HepG2 (cell line): ENCODE results near the gene CEP43. TPM values are rescaled to one million over a fixed set of nuclear protein-coding genes. Genes with fewer than 3 reads are reported as not detected.

Experiments used
- ADNP ChIP-seq: sonication (generic); formaldehyde crosslinking; IDR thresholded peaks from 2 replicates; pipeline ENCODE4 v1.4.0; 2020; ENCODE audit warnings: missing genetic modification reagents
- AKAP8 ChIP-seq: sonication (generic); formaldehyde crosslinking; IDR thresholded peaks from 2 replicates; pipeline ENCODE4 v1.5.1; 2020; ENCODE audit warnings: mild to moderate bottlenecking, missing genetic modification reagents
- ATF7-NPFF ChIP-seq: sonication (generic); formaldehyde crosslinking; IDR thresholded peaks from 2 replicates; pipeline ENCODE4 v1.8.1; 2023; ENCODE audit warnings: mild to moderate bottlenecking, low read depth, missing genetic modification reagents, moderate library complexity
- ELK4 ChIP-seq: sonication (generic); formaldehyde crosslinking; IDR thresholded peaks from 2 replicates; pipeline ENCODE4 v1.9.0; 2021; ENCODE audit warnings: missing genetic modification reagents, borderline replicate concordance
- HDAC1 ChIP-seq: sonication (generic); formaldehyde crosslinking; IDR thresholded peaks from 2 replicates; pipeline ENCODE4 v1.5.1; 2020; ENCODE audit warnings: mild to moderate bottlenecking, missing genetic modification reagents
- IRF2 ChIP-seq: IDR thresholded peaks from 2 replicates; pipeline ENCODE4 v1.6.1; 2018; ENCODE audit warnings: missing genetic modification reagents, missing compliant biosample characterization
- KAT8 ChIP-seq: IDR thresholded peaks from 2 replicates; pipeline ENCODE4 v1.6.1; 2016; ENCODE audit warnings: missing genetic modification reagents, missing compliant biosample characterization
- MYC ChIP-seq: sonication (generic); formaldehyde crosslinking; IDR thresholded peaks from 2 replicates; pipeline ENCODE4 v1.9.0; 2021; ENCODE audit warnings: missing genetic modification reagents, borderline replicate concordance
- NFKB2 ChIP-seq: sonication (generic); formaldehyde crosslinking; IDR thresholded peaks from 2 replicates; pipeline ENCODE4 v1.4.0; 2020; ENCODE audit warnings: missing genetic modification reagents, borderline replicate concordance
- PBX3 ChIP-seq: sonication (generic); formaldehyde crosslinking; IDR thresholded peaks from 2 replicates; pipeline ENCODE4 v1.8.1; 2023; ENCODE audit warnings: missing genetic modification reagents, inconsistent platforms, borderline replicate concordance
- PHF8 ChIP-seq: sonication (generic); formaldehyde crosslinking; IDR thresholded peaks from 2 replicates; pipeline ENCODE4 v1.5.0; 2020; ENCODE audit warnings: missing genetic modification reagents
- RXRB ChIP-seq: IDR thresholded peaks from 2 replicates; pipeline ENCODE4 v1.6.1; 2016; ENCODE audit warnings: borderline replicate concordance, missing genetic modification reagents, missing compliant biosample characterization
- TBP ChIP-seq: sonication (generic); formaldehyde crosslinking; IDR thresholded peaks from 2 replicates; pipeline ENCODE4 v1.5.0; 2020; ENCODE audit warnings: missing genetic modification reagents
- TBX2 ChIP-seq: sonication (generic); formaldehyde crosslinking; IDR thresholded peaks from 2 replicates; pipeline ENCODE4 v1.5.0; 2020; ENCODE audit warnings: missing genetic modification reagents, mild to moderate bottlenecking, borderline replicate concordance
- THAP7 ChIP-seq: sonication (generic); formaldehyde crosslinking; IDR thresholded peaks from 2 replicates; pipeline ENCODE4 v1.8.1; 2023; ENCODE audit warnings: mild to moderate bottlenecking, missing genetic modification reagents
- THAP9 ChIP-seq: sonication (generic); formaldehyde crosslinking; IDR thresholded peaks from 2 replicates; pipeline ENCODE4; 2020; ENCODE audit warnings: missing genetic modification reagents, mild to moderate bottlenecking, borderline replicate concordance
- ZBTB25 ChIP-seq: IDR thresholded peaks from 2 replicates; pipeline ENCODE4 v1.6.1; 2018; ENCODE audit warnings: missing genetic modification reagents
- ZFP1 ChIP-seq: IDR thresholded peaks from 2 replicates; pipeline ENCODE4 v1.6.1; 2016
- ZFP82 ChIP-seq: sonication (generic); formaldehyde crosslinking; IDR thresholded peaks from 2 replicates; pipeline ENCODE4 v1.5.1; 2020; ENCODE audit warnings: mild to moderate bottlenecking, missing genetic modification reagents, borderline replicate concordance
- ZKSCAN1 ChIP-seq: fragments of 150-350 bp; IDR thresholded peaks from 2 replicates; pipeline ENCODE4 v1.6.1; 2014; ENCODE audit warnings: low read length
- ZNF263 ChIP-seq: sonication (generic); formaldehyde crosslinking; IDR thresholded peaks from 2 replicates; pipeline ENCODE4 v1.4.0; 2020; ENCODE audit warnings: missing genetic modification reagents
- ZNF549 ChIP-seq: sonication (generic); formaldehyde crosslinking; IDR thresholded peaks from 2 replicates; pipeline ENCODE4 v1.5.0; 2020; ENCODE audit warnings: missing genetic modification reagents
- ZNF564 ChIP-seq: sonication (generic); formaldehyde crosslinking; IDR thresholded peaks from 2 replicates; pipeline ENCODE4 v1.8.1; 2023; ENCODE audit warnings: mild to moderate bottlenecking, missing genetic modification reagents
- polyA plus RNA-seq, 8 experiments: library from polyadenylated mRNA; depleted of rRNA in 3 of 8; stranded (reverse) in 7 of 8; unstranded in 1 of 8; fragments of >200 nt; fragmentation: Illumina TruSeq in 4 of 8; extraction: Trizol in 4 of 8; gene quantifications; 2 replicates each; pipeline versions ENCODE4 v1.2.1 to v1.2.3, GENCODE V29; 2011 to 2016; ENCODE audit warnings: low read depth in 4 of 8, missing spikeins in 1 of 8, mixed read lengths in 1 of 8; ENCODE audit not compliant: insufficient read depth in 1 of 8
- total RNA-seq, 5 experiments: library from RNA; depleted of rRNA; stranded (reverse); fragments of >200 nt; fragmentation: Illumina TruSeq; extraction: Trizol; gene quantifications; 2 replicates each; pipeline ENCODE4 v1.2.3, GENCODE V29; 2016; ENCODE audit warnings: low read depth in 1 of 5

CEP43 gene
- total and polyA plus RNA-seq, 2 of the 13 experiments (the other 11 are each of a cell fraction or from before 2014, with no cell fraction given): 29.3 to 73.9 TPM

GRCh38 chr6:166998256-166999144 is 697 bp upstream of the CEP43 start (continued):
- no peak for TF ChIP-seq THAP9
- TF ChIP-seq ZNF564 (CRISPR knock-in tag): no peak; the same call in none of the 2 replicates
- 0 out of 2 replicates have a peak, but pooled peaks have one; percentile 63 for TF ChIP-seq ZFP82 (CRISPR knock-in tag)
- no peak for TF ChIP-seq ELK4 (CRISPR knock-in tag)
- no peak for TF ChIP-seq KAT8 (CRISPR knock-in tag)
- peak; percentile 64; the same call in 1 of the 2 replicates for TF ChIP-seq PHF8 (CRISPR knock-in tag)
- no peak for TF ChIP-seq AKAP8
- TF ChIP-seq ZNF263 (CRISPR knock-in tag): no peak
- no peak for TF ChIP-seq ZBTB25
- TF ChIP-seq ATF7-NPFF (CRISPR knock-in tag): no peak; the same call in 1 of the 2 replicates
- TF ChIP-seq TBP (CRISPR knock-in tag): 0 out of 2 replicates have a peak, but pooled peaks have one; percentile 45
- TF ChIP-seq ADNP (CRISPR knock-in tag): no peak
- no peak for TF ChIP-seq PBX3 (CRISPR knock-in tag)
- TF ChIP-seq MYC (CRISPR knock-in tag): 0 out of 2 replicates have a peak, but pooled peaks have one; percentile 39
- TF ChIP-seq NFKB2 (CRISPR knock-in tag): peak; percentile 38; the same call in 1 of the 2 replicates
- peak; percentile 99 for TF ChIP-seq HDAC1 (CRISPR knock-in tag)
- no peak for TF ChIP-seq ZKSCAN1
- no peak for TF ChIP-seq RXRB (CRISPR knock-in tag)
- 0 out of 2 replicates have a peak, but pooled peaks have one; percentile 22 for TF ChIP-seq ZNF549 (CRISPR knock-in tag)
- TF ChIP-seq ZFP1 (CRISPR knock-in tag): 0 out of 2 replicates have a peak, but pooled peaks have one; percentile 15
- no peak; the same call in 1 of the 2 replicates for TF ChIP-seq THAP7
- no peak for TF ChIP-seq IRF2 (CRISPR knock-in tag)
- TF ChIP-seq TBX2: no peak
